ENCODE data around the gene MAGT1. TPM values are rescaled to one million over a fixed set of nuclear protein-coding genes. Genes with fewer than 3 reads are reported as not detected.
A peak's percentile ranks its signal among the peaks of the same experiment; 100 is the strongest.

MAGT1 gene
- polyA plus RNA-seq, 3 donors: 18.0 to 29.3 (median 20.0) TPM

GRCh38 chrX:77793946-77794345, 101.3 kb downstream of the MAGT1 start:
- no peaks in the 10 kb centered on the region for H3K79me2 ChIP-seq (ENCODE audit: insufficient read depth, low read length)
- H3K36me3 ChIP-seq (replicated peaks in 1 of 2; ENCODE audit: control insufficient read depth in 1 of 2, insufficient read depth in 2 of 2, low read length in 2 of 2): no peaks in the 10 kb centered on the region
- no peak overlapping the region for H3K27ac ChIP-seq (ENCODE audit: low read depth in 1 of 2, low read length in 2 of 2)
- intact Hi-C loops (cut with micrococcal nuclease): no loop called here
- Mint-ChIP-seq H3K27ac (no peak overlapping the region), H3K9me3 (peaks cover 0 to 9% (median 0%) of the 10 kb centered on the region in 7 donors), H3K4me3 (no peak overlapping the region), H3K27me3 (ENCODE audit: low read depth in 3 of 3) (peaks cover 0 to 4% (median 0%) of the 10 kb centered on the region in 3 donors), H3K4me1 (no peaks in the 10 kb centered on the region), H3K36me3 (no peaks in the 10 kb centered on the region)
- no peak overlapping the region for H3K4me2 ChIP-seq (replicated peaks; ENCODE audit: extremely low read depth, low read length, poor library complexity, severe bottlenecking)
- no peaks in the 10 kb centered on the region for H4K20me1 ChIP-seq (ENCODE audit: insufficient read depth, low read length)
- no peak overlapping the region for H2AFZ ChIP-seq (ENCODE audit: insufficient read depth, low read depth, low read length, poor library complexity, severe bottlenecking)
- no peak for DNase-seq
- no peak overlapping the region for H3K4me3 ChIP-seq (replicated peaks in 1 of 3; ENCODE audit: low read depth in 2 of 3, low read length in 3 of 3)
- TF ChIP-seq CTCF (IDR thresholded peaks at IDR 0.05): no peak
- H3K27me3 ChIP-seq (ENCODE audit: control insufficient read depth in 2 of 2, insufficient read depth in 2 of 2, low read length in 2 of 2): no peaks in the 10 kb centered on the region
- no peaks in the 10 kb centered on the region for H3K4me1 ChIP-seq (ENCODE audit: control insufficient read depth in 1 of 2, insufficient read depth in 2 of 2, low read length in 2 of 2)
- H3K9ac ChIP-seq (ENCODE audit: insufficient read depth, low read length, poor library complexity, severe bottlenecking): no peak overlapping the region
- no CpG with 5 or more reads among the region's 6 CpGs for WGBS (ENCODE audit: insufficient coverage)
- no peaks in the 10 kb centered on the region for H3K9me3 ChIP-seq (replicated peaks in 1 of 2; ENCODE audit: control insufficient read depth in 1 of 2, insufficient read depth in 1 of 2, low read length in 2 of 2)

- Histone ChIP-seq H3K27ac (ENCODE audit: low read depth in 1 of 2, low read length in 2 of 2) (peak overlapping the region in 1 of 2 donors; percentile 62), H3K4me3 (replicated peaks in 1 of 3; ENCODE audit: low read depth in 2 of 3, low read length in 3 of 3) (peak overlapping the region; percentile 41 to 73 (median 49)), H3K4me1 (ENCODE audit: control insufficient read depth in 1 of 2, insufficient read depth in 2 of 2, low read length in 2 of 2) (peaks cover 23 to 25% of the 10 kb centered on the region in 2 donors), H3K9me3 (replicated peaks in 1 of 2; ENCODE audit: control insufficient read depth in 1 of 2, insufficient read depth in 1 of 2, low read length in 2 of 2) (no peaks in the 10 kb centered on the region), H3K9ac (ENCODE audit: insufficient read depth, low read length, poor library complexity, severe bottlenecking) (no peak overlapping the region), H3K4me2 (replicated peaks; ENCODE audit: extremely low read depth, low read length, poor library complexity, severe bottlenecking) (peak overlapping the region; percentile 67), H4K20me1 (ENCODE audit: insufficient read depth, low read length) (no peaks in the 10 kb centered on the region), H2AFZ (ENCODE audit: insufficient read depth, low read depth, low read length, poor library complexity, severe bottlenecking) (peak overlapping the region; percentile 63), H3K36me3 (replicated peaks in 1 of 2; ENCODE audit: control insufficient read depth in 1 of 2, insufficient read depth in 2 of 2, low read length in 2 of 2) (no peaks in the 10 kb centered on the region), H3K27me3 (ENCODE audit: control insufficient read depth in 2 of 2, insufficient read depth in 2 of 2, low read length in 2 of 2) (no peaks in the 10 kb centered on the region), H3K79me2 (ENCODE audit: insufficient read depth, low read length) (peaks cover 36% of the 10 kb centered on the region)
- DNase-seq: peak; percentile 53 to 83 (median 82)
- Mint-ChIP-seq H3K36me3 (no peaks in the 10 kb centered on the region), H3K9me3 (peaks cover 0 to 12% (median 0%) of the 10 kb centered on the region in 7 donors), H3K4me3 (peak overlapping the region; percentile 56 to 82), H3K27me3 (ENCODE audit: low read depth in 3 of 3) (peaks cover 0 to 3% (median 0%) of the 10 kb centered on the region in 3 donors), H3K4me1 (peaks cover 24% of the 10 kb centered on the region), H3K27ac (peak overlapping the region in 6 of 7 donors; percentile 50 to 79 (median 68))
- no peak for TF ChIP-seq CTCF (IDR thresholded peaks at IDR 0.05)
- WGBS (ENCODE audit: insufficient coverage): no CpG with 5 or more reads among the region's 2 CpGs
- intact Hi-C loops (cut with micrococcal nuclease): loop anchor here in 1 of 2 donors (5.0 kb wide), 1 partner anchor 109 kb away; the partner anchor contains the start of genes COX7B and MAGT1
These were observed 107.2 kb downstream of the MAGT1 start for GRCh38 chrX:77788050-77788449.
